Erythroblast (primary cell): Measurements from ENCODE around the gene FRMD4A.

ENCODE experiments used
- DNase-seq, 2 experiments: peaks; one replicate each; lab custom pipeline; 2025; lab: John Stamatoyannopoulos, UW
- GATA1 ChIP-seq: IDR thresholded peaks from 2 replicates; pipeline ENCODE4 v1.6.1; 2011; ENCODE audit warnings: low read depth, mild to moderate bottlenecking, control low read depth, low read length, moderate library complexity
- POLR2A ChIP-seq: IDR thresholded peaks from 2 replicates; pipeline ENCODE4 v1.6.1; 2011; ENCODE audit warnings: mild to moderate bottlenecking, low read length

Gene FRMD4A

GRCh38 chr10:13822490-13822889 lies 508.2 kb downstream of the FRMD4A start:
- TF ChIP-seq GATA1 (no peak), POLR2A (no peak)
- no peak for DNase-seq

GRCh38 chr10:13820964-13821337 lies 509.8 kb downstream of the FRMD4A start:
- TF ChIP-seq POLR2A: no peak
- TF ChIP-seq GATA1: no peak
- DNase-seq: no peak

DNA sequence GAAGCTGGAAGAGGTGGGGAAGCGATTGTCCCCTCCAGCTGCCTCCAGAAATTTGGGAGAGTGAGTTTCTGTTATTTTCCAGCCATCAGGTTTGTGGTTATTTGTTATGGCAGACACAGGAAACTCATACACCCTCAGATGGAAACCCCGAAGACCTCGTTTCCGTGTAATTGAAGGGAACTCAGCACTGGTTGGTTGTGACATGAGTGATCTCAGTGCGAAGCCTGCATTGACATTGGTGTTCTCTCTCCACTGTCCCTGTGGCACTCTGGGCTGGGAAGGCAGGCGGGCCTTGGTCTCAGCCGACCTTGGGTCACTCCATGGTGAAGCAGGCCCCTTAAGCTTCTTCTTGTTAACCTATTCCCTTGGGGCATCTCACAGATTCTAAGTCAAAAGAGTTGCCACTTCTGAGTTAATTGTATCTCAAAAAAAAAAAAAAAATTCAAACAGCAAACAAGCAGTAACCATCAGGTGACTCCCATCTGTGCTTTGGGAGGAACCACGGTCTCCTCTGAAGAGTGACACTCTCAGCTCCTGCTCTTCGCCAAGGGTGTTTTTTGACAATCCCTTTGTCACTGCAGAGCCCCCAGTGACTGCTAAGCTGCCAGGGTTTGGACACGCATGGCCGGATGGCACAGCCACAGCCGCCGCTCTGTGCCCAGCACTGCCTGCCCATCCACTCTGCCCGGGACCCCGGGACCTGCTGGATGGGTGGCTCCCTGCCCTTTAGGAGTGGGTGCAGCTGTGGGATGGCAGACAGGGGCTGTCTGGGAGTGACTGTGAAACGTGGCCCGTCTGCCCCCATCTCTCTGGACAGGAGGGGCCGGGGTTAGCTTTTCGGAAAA lies 510.4 kb downstream of the FRMD4A start:
- DNase-seq: no peak
- no peak for TF ChIP-seq POLR2A
- TF ChIP-seq GATA1: no peak

GRCh38 chr10:13816195-13816925 lies 514.4 kb downstream of the FRMD4A start:
- no peak for DNase-seq
- TF ChIP-seq POLR2A (no peak), GATA1 (no peak)

GRCh38 chr10:13815756-13816155 lies 515.0 kb downstream of the FRMD4A start:
- DNase-seq: no peak
- TF ChIP-seq GATA1 (no peak), POLR2A (no peak)

GRCh38 chr10:13813550-13813949 lies 517.2 kb downstream of the FRMD4A start:
- DNase-seq: no peak
- no peak for TF ChIP-seq GATA1
- no peak for TF ChIP-seq POLR2A

GRCh38 chr10:13812804-13813203 lies 517.9 kb downstream of the FRMD4A start:
- TF ChIP-seq GATA1: no peak
- no peak for TF ChIP-seq POLR2A
- no peak for DNase-seq

GRCh38 chr10:13810568-13810967 lies 520.2 kb downstream of the FRMD4A start:
- TF ChIP-seq GATA1 (no peak), POLR2A (no peak)
- no peak for DNase-seq

DNA sequence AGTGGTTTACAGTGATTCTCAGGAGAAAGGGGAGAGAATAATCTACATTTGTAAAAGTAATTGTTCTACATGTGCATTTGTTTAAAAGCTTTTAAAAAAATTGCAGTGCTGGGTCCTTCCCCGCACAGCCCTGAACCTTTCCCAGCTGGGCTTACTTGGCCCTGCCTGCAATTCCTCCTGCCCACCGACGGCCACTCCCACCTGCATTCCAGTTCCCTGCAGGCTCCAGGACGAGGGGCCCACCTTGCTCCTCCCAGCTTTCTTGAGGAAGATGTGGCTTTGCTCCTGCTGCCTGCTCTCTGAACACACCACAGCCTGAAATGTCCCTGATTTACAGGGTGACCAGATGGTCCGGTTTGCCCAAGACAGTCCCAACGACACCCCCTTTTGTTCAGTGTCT lies 521.3 kb downstream of the FRMD4A start:
- DNase-seq: no peak
- TF ChIP-seq GATA1: no peak
- no peak for TF ChIP-seq POLR2A

- TF ChIP-seq POLR2A (no peak), GATA1 (no peak)
- no peak for DNase-seq
Observed at GRCh38 chr10:13808556-13809391, 522.0 kb downstream of the FRMD4A start.

DNA sequence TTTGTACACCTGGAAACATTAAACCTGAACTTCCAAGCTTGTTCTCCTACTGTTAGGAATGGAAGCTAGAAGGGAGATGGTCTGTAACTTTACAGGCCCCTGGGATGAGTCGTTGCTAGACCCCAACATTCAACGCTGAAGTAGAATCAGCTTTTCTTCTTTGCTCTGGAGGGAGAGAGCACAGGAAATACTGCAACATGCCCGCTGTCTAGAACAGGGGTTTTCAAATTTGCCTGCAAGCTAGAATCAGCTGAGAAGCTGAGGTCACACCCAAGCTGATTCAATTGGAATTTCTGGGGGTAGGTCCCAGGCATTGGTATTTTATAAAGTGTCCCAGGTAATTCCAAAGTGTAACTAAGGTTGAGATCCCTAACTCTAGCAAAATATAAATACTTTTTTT lies 524.3 kb downstream of the FRMD4A start:
- TF ChIP-seq POLR2A: no peak
- TF ChIP-seq GATA1: no peak
- no peak for DNase-seq

GRCh38 chr10:13803566-13804554 lies 526.9 kb downstream of the FRMD4A start:
- DNase-seq: no peak

More at GRCh38 chr10:13803566-13804554, 526.9 kb downstream of the FRMD4A start:
- TF ChIP-seq POLR2A (no peak), GATA1 (no peak)
